ENCODE results near the gene HSD17B7. TPM values are rescaled to one million over a fixed set of nuclear protein-coding genes. Genes with fewer than 3 reads are reported as not detected.
"Not testable (repeated sequence)": the region's sequence is repeated elsewhere in the genome, so short reads cannot be mapped to it uniquely, and the experiment has no call there.

Gene HSD17B7
- total RNA-seq, 1 donor from 2014 or later, result 20.3 TPM

- intact Hi-C loops (cut with micrococcal nuclease), result not testable (repeated sequence)
Measured at GRCh38 chr1:162799995-162800830, 9.7 kb downstream of the HSD17B7 start.

GRCh38 chr1:162807503-162807902 lies 17.0 kb downstream of the HSD17B7 start:
- intact Hi-C loops (cut with micrococcal nuclease), result not testable (repeated sequence)

DNA sequence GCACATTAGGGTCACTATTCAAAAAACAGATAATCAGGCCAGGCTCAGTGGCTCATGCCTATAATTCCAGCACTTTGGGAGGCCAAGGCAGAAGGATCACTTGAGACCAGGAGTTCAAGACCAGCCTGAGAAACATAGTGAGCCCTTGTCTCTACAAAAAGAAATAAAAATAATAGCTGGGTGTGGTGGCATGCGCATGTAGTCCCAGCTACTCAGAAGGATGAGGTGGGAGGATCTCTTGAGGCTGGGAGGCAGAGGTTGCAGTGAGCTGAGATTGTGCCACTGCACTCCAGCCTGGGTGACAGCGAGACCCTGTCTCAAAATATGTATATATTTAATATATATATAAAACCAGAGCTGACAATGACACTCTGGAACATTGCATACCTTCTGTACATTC lies 21.9 kb downstream of the HSD17B7 start:
- intact Hi-C loops (cut with micrococcal nuclease), result not testable (repeated sequence)

- intact Hi-C loops (cut with micrococcal nuclease), result not testable (repeated sequence)
Measured at GRCh38 chr1:162818136-162818535, 27.6 kb downstream of the HSD17B7 start.

DNA sequence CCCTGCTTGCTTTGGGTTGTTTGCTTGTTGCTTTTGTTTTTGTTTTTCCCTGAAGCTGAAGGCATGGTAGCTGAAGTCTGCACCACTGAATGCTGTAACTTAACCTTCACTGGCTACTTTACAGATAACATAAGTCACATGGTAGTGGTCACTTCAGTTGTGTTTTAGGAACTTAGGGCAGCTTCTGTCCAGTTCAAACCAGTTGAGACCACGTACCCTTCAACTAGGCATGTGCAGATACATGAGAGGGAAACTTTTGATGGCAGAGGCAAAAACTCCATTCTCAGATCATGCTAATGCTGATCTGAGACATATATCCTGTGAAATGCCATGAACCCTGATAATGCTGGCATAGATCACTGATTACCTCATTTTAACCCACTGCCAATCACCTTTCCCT lies 28.2 kb downstream of the HSD17B7 start:
- intact Hi-C loops (cut with micrococcal nuclease), result not testable (repeated sequence)

- intact Hi-C loops (cut with micrococcal nuclease), result no loop called here
Measured at GRCh38 chr1:162822391-162823200, 32.1 kb downstream of the HSD17B7 start.

- intact Hi-C loops (cut with micrococcal nuclease), result no loop called here
Measured at GRCh38 chr1:162823231-162823630, 32.7 kb downstream of the HSD17B7 start.

- intact Hi-C loops (cut with micrococcal nuclease), result no loop called here
Measured at GRCh38 chr1:162823771-162824525, 33.4 kb downstream of the HSD17B7 start.

DNA sequence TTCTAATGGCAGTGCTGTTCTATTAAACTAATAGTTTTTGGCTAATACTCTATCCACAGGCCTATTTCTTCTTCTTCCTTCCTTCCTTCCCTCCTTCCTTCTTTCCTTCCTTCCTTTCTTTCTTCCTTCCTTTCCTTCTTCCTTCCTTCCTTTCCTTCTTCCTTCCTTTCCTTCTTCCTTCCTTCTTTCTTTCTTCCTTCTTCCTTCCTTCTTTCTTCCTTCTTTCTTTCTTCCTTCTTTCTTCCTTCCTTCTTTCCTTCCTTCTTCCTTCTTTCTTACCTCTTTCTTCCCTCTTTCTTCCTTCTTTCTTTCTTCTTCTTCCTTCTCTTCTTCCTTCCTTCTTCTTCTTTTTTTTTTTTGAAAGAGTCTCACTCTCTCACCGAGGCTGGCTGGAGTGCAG lies 38.8 kb downstream of the HSD17B7 start:
- intact Hi-C loops (cut with micrococcal nuclease), result no loop called here

GRCh38 chr1:162832470-162832869 lies 42.0 kb downstream of the HSD17B7 start:
- intact Hi-C loops (cut with micrococcal nuclease), result no loop called here

- intact Hi-C loops (cut with micrococcal nuclease), result no loop called here
Measured at GRCh38 chr1:162835157-162835899, 44.8 kb downstream of the HSD17B7 start.

GRCh38 chr1:162838863-162839262 lies 48.4 kb downstream of the HSD17B7 start:
- intact Hi-C loops (cut with micrococcal nuclease), result no loop called here

GRCh38 chr1:162840250-162840839 lies 49.8 kb downstream of the HSD17B7 start:
- intact Hi-C loops (cut with micrococcal nuclease), result no loop called here

- intact Hi-C loops (cut with micrococcal nuclease), result no loop called here
Measured at GRCh38 chr1:162844153-162844552, 53.7 kb downstream of the HSD17B7 start.

- intact Hi-C loops (cut with micrococcal nuclease), result loop anchor here (2.0 kb wide), 1 partner anchor 468 kb away; no protein-coding TSS in a partner anchor
Measured at GRCh38 chr1:162846256-162847212, 56.0 kb downstream of the HSD17B7 start.

GRCh38 chr1:162847839-162848453 lies 57.4 kb downstream of the HSD17B7 start:
- intact Hi-C loops (cut with micrococcal nuclease), result loop anchor here (2.0 kb wide), 2 partner anchors 327 to 467 kb away; no protein-coding TSS in a partner anchor

GRCh38 chr1:162849711-162850110 lies 59.2 kb downstream of the HSD17B7 start:
- intact Hi-C loops (cut with micrococcal nuclease), result loop anchor here (2.0 kb wide), 1 partner anchor 325 kb away; no protein-coding TSS in a partner anchor

DNA sequence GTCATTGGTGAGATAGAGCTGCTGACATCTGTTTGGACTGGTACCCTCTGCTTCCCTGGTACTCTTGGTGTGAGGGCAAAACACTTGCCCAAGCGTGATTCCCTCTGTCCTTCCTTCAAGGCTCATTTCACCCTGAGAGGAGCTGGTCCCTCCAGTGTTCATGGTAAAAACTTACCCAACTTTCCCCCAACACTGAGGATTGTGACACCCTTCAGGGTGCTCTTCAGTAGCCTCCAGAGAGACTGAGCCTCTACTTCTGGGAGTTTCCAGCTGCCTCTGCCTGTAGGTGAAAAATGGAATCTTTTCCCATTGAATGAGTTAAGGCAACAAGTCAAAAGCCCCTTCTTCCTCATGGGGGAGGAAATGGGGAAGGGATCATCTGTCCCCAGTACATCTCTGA lies 60.8 kb downstream of the HSD17B7 start:
- intact Hi-C loops (cut with micrococcal nuclease), result no loop called here

Data from T-helper 2 cell treated with Interferon-gamma antibody and Interleukin-4, amounts not matched to agents 100 ng/mL and 5 ng/mL, for 36 hours (primary cell).